HT1080 (cell line): Measurements from ENCODE around the gene CALCA. TPM values are rescaled to one million over a fixed set of nuclear protein-coding genes. Genes with fewer than 3 reads are reported as not detected.

Experiments
- DNase-seq: peaks from one replicate; pipeline ENCODE4 v3.0.0-alpha.2; 2015; ENCODE audit warnings: low read depth
- total RNA-seq: library from RNA; depleted of rRNA; stranded (reverse); fragments of >200 nt; shearing (Covaris generic); gene quantifications from 2 replicates; pipeline ENCODE4 v1.2.3, GENCODE V29; 2014; rRNA removed

Gene CALCA
- total RNA-seq, 1 experiment from 2014 or later = not detected

DNA sequence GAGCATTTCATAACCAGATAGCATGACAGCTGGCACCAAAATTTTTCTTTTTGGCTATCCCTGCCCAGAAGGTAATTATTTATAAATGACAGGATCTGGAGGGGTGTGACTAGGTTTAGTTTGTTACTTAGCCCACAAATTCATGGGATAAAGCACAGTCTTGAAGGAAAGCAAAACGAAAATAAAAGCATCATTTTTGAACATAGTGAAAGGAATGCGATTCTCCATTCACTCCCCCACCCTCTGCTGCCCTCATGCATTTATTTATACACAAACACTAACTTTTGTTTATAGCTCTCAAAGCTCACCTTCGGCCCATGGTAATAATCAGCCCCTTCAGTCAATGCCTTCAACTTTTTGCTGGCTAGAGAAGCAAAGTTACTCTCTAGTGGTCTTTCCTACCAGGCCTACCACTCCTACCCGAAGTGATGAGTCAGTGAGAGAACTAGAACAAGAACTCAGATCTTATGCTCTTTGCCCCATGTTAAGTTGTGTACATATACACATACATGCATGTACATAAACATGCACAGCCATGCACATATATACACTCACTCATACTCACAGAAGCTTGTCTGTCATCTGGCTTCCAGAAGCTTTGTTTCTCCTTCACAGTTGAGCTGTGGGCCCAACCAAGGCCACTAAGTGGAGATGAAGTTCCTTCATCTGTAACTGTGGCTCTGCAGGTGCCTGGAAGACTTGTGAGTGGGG is 22.6 kb downstream of the CALCA start:
- DNase-seq = no peak

- DNase-seq = no peak
Measured at GRCh38 chr11:14942745-14943144, 29.4 kb downstream of the CALCA start.

DNA sequence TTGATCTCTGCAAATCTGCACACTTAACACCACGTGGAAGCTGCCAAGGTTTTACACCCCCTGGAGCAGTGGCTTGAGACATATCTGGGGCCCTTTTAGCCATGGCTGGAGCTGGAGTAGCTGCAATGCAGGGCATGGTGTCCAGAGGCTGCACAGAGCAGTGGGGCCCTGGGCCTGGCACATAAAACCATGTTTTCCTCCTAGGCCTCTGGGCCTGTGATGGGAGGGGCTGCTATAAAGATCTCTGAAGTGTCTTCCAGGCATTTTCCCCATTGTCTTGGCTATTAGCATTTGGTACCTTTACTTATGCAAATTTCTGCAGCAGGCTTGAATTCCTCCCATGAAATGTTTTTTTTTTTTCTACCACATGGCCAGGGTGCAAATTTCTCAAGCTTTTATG is 33.2 kb downstream of the CALCA start:
- DNase-seq = no peak

DNA sequence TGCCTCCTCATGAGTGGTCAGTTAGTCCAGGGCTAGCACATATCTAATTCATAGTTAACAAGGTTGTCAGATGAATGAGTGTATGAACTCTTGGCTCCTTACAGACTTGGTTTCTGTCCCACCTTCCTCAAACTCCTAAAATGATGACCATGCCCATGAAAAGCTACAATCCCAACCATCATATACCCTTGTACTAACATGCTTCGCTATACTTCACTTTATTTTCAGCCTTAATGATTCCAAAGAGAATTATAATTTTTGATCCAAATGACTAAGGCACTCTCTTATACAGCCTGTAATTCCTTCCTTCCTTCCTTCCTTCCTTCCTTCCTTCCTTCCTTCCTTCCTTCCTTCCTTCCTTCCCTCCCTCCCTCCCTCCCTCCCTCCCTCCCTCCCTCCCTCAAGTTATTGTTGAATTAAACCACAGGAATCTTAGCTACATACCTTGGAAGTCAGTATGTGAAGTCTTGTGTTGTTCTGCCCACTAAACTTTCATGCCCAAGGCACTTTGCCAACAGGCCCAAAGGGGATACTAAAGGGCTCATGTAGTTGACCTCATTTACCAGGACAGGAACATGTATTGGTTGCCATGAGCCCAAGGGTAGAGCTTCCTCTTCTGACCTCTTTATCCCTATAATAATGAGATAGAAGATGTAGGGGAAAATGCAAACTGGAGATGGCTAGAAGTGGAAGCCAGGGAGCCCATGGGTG is 37.4 kb downstream of the CALCA start:
- no peak for DNase-seq

DNA sequence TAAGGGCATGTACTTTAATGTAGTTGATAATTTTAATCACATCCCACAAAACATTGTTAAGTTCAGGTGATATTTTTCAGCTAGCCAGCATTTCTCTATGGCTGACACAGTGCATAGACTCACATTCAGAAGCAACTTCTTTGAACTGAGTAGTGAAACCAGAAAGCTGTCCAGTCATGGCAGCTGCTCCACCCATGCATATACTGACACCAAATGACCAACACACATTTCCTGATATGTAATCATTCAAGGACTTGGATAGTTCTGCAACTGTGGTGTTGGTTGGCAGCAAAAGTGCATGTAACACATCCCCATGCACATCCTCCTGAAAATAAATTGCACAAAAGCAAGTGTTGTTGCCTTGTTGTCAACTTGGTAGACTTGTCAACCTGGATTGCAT is 39.7 kb downstream of the CALCA start:
- no peak for DNase-seq

DNA sequence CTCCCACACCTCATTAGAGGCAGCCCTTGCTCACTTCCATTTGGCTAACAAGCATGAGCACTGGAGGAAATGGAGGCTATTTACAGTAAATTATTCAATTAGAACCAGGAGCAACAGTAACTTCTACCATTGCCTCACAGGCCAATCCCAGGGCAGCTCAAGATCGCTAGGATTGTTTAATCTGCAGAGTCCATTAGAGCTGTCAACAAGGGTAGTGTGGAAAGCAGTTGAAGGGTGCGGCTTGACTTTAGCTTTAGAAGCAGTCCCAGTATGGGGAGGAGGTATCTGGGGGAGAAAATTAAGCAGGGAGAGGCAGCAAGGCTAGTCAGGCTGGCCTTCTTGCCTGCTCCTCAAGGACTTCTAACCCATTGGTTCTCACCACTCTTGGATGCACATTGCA is 41.8 kb downstream of the CALCA start:
- DNase-seq = no peak

DNA sequence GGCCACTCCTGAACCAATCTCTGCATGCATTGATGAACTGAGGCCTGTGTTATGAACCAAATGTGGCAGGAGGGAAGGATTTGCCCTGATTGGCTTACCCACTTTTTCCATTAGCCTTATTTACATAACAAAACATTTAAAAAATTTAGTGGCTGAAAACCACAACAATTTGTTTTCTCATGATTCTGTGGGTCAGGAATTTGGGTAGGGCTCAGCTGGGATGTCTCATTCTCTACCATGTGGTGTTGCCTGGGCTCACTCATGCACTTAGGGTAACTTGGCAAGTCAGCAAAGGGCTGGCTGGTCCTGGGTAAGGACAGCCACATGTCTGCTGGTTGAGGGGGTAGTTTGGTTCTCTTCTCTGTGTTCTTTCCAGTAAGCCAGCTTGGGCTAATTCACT is 45.0 kb downstream of the CALCA start:
- peak; percentile 39 for DNase-seq

GRCh38 chr11:14924318-14924717 is 47.8 kb downstream of the CALCA start:
- DNase-seq = no peak

Other genes starting within 250 kb of the CALCA start
- gene CYP2R1, start 80.1 kb downstream of the CALCA start, total RNA-seq = 4.0 and 5.9 TPM in 2 replicates
- 0.19 TPM in 1 of 2 replicates, not detected in the other for gene CALCB, start 101.2 kb upstream of the CALCA start, total RNA-seq
- 4.0 and 4.3 TPM in 2 replicates for gene INSC, start 142.6 kb upstream of the CALCA start, total RNA-seq